Right lobe of liver (tissue), 6 donors: ENCODE measurements around the gene PROM2. TPM values are rescaled to one million over a fixed set of nuclear protein-coding genes. Genes with fewer than 3 reads are reported as not detected.

Experiments
- ATAC-seq, 4 donors: fragments of 200-7000 bp; cut with Tn5 transposase; one replicate each; pipeline ENCODE4 v1.9.1; 2020; ENCODE audit warnings: mild to moderate bottlenecking in 4 of 4, moderate library complexity in 4 of 4
- DNase-seq, 3 donors: peaks; one replicate each; pipeline ENCODE4 v3.0.0-alpha.2; 2020
- H3K27ac ChIP-seq, 3 donors: fragments of 200-600 bp; one replicate each; pipeline ENCODE4 v1.8.0; 2022
- H3K27me3 ChIP-seq, 2 donors: fragments of 200-600 bp; one replicate each; pipeline ENCODE4 v1.8.0; 2022
- H3K36me3 ChIP-seq, 4 donors: fragments of 200-600 bp; sonication (generic) in 1 of 4; one replicate each; pipeline versions ENCODE4 v1.5.1 to v1.8.0; 2017 to 2022; ENCODE audit warnings: control low read depth in 1 of 4
- H3K4me1 ChIP-seq, 4 donors: fragments of 200-600 bp; sonication (generic) in 1 of 4; one replicate each; pipeline versions ENCODE4 v1.5.1 to v1.8.0; 2017 to 2022; ENCODE audit warnings: control low read depth in 1 of 4
- H3K4me3 ChIP-seq, 3 donors: fragments of 200-600 bp; one replicate each; pipeline ENCODE4 v1.8.0; 2022
- H3K9me3 ChIP-seq, 4 donors: fragments of 200-600 bp; sonication (generic) in 1 of 4; one replicate each; pipeline versions ENCODE4 v1.5.1 to v1.8.0; 2017 to 2022; ENCODE audit warnings: control low read depth in 1 of 4
- POLR2A ChIP-seq: fragments of 450-650 bp; IDR thresholded peaks from one replicate; pipeline ENCODE4 v1.6.1; 2017; ENCODE audit warnings: antibody characterized with exemption, mild to moderate bottlenecking
- WGBS: methylation state at CpG from one replicate; pipeline ENCODE4 v1.1.6; 2018; ENCODE audit warnings: low coverage, low lambda C conversion rate; ENCODE audit not compliant: insufficient coverage; ENCODE audit errors: missing lambda C conversion rate; 5-methylcytosine and 5-hydroxymethylcytosine counted together
- intact Hi-C, 2 donors: fragments of 100-400 bp; cut with DNase I; formaldehyde crosslinking; loops; one replicate each; pipeline versions ENCODE4 v1.11.2 to v1.14.1; 2022
- total RNA-seq, 6 experiments: library from RNA; depleted of rRNA in 2 of 6; stranded (reverse); fragments of >200 nt in 2 of 6; fragmentation: NEBNext Ultra II Directional in 3 of 6; extraction: Animal tissue kit (Norgen Biotek cat#: 25700) in 3 of 6; gene quantifications; one replicate each; pipeline versions ENCODE4 v1.1.0 to v1.2.4, GENCODE V29; 2016 to 2023
- TF ChIP-seq, protein P1 (sequence below), 4 donors: fragments of 200-600 bp in 3 of 4; fragments of 450-650 bp in 1 of 4; IDR thresholded peaks; one replicate each; pipeline versions ENCODE4 v1.5.1 to v1.8.0; 2016 to 2022; ENCODE audit warnings: antibody characterized with exemption in 4 of 4, mild to moderate bottlenecking in 2 of 4
- donor health status: DM: no; HTN: yes; CAD: no.
- donor health status: DM: no; HTN: no; CAD: no.
- donor health status: DM: no; HTN: no; CAD: no.
- donor health status: DM: no; HTN: yes; CAD: no.
- donor health status: DM: no; HTN: yes; CAD: no.

PROM2 gene
- total RNA-seq, 6 experiments from 2014 or later = 0.06 to 0.64 (median 0.43) TPM

DNA sequence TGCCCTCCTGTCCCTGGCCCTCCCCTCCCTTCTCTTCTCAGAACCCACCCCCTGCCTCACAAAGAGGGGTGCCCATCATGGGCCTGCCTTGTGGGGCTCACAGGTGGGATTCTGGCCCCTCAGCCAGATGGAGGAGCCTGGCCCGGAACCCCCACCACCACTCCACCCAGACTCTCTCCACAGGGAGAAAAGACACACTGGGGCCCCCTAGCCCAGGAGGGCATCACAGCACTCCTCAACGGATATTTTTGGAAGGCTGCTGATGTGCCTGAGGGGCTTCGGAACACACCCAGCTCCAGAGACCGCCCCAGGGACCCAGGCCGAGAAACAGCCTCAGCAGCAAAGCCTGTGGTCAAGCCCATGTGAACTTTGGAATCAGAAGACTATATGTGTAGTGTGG lies 32.8 kb downstream of the PROM2 start:
- ATAC-seq (no peak), DNase-seq (no peak)
- no peaks in the 10 kb centered on the region for H3K9me3 ChIP-seq
- no peak overlapping the region for H3K27ac ChIP-seq
- no CpG with 5 or more reads among the region's 5 CpGs for WGBS
- H3K4me3 ChIP-seq = no peak overlapping the region
- H3K27me3 ChIP-seq = no peaks in the 10 kb centered on the region
- no peak for TF ChIP-seq POLR2A
- TF ChIP-seq, protein P1, sequence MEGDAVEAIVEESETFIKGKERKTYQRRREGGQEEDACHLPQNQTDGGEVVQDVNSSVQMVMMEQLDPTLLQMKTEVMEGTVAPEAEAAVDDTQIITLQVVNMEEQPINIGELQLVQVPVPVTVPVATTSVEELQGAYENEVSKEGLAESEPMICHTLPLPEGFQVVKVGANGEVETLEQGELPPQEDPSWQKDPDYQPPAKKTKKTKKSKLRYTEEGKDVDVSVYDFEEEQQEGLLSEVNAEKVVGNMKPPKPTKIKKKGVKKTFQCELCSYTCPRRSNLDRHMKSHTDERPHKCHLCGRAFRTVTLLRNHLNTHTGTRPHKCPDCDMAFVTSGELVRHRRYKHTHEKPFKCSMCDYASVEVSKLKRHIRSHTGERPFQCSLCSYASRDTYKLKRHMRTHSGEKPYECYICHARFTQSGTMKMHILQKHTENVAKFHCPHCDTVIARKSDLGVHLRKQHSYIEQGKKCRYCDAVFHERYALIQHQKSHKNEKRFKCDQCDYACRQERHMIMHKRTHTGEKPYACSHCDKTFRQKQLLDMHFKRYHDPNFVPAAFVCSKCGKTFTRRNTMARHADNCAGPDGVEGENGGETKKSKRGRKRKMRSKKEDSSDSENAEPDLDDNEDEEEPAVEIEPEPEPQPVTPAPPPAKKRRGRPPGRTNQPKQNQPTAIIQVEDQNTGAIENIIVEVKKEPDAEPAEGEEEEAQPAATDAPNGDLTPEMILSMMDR (IDR thresholded peaks at IDR 0.05) = no peak
- intact Hi-C loops = no loop called here
- peaks cover 0 to 18% (median 8%) of the 10 kb centered on the region in 4 donors for H3K4me1 ChIP-seq
- H3K36me3 ChIP-seq = no peaks in the 10 kb centered on the region

DNA sequence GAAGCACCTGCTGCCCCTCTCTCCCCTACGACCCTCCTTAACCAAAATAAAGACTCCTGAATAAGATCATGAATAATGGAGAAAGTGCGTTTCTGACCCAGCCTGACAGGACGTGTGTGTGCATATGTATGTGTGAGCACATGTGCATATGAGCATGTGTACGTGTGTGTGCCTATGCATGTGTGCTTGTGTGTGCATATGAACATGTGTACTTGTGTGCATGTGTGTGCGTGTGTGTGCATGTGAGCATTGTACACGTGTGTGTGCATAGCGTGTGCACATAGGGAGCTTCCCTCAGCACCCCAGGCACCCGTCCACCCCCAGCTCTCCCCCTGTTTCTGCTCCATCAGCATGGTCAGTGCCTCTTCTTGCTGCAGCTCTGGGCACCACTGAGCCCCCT lies 33.6 kb downstream of the PROM2 start:
- Histone ChIP-seq H3K4me1 (peaks cover 0 to 18% (median 8%) of the 10 kb centered on the region in 4 donors), H3K9me3 (no peaks in the 10 kb centered on the region), H3K36me3 (no peaks in the 10 kb centered on the region), H3K4me3 (no peak overlapping the region), H3K27ac (no peak overlapping the region), H3K27me3 (no peaks in the 10 kb centered on the region)
- DNase-seq (no peak), ATAC-seq (no peak)
- no peak for TF ChIP-seq POLR2A
- TF ChIP-seq, protein P1 (IDR thresholded peaks at IDR 0.05) = no peak
- intact Hi-C loops = no loop called here
- WGBS = 64% methylated on average over 5 of the region's 8 CpGs

DNA sequence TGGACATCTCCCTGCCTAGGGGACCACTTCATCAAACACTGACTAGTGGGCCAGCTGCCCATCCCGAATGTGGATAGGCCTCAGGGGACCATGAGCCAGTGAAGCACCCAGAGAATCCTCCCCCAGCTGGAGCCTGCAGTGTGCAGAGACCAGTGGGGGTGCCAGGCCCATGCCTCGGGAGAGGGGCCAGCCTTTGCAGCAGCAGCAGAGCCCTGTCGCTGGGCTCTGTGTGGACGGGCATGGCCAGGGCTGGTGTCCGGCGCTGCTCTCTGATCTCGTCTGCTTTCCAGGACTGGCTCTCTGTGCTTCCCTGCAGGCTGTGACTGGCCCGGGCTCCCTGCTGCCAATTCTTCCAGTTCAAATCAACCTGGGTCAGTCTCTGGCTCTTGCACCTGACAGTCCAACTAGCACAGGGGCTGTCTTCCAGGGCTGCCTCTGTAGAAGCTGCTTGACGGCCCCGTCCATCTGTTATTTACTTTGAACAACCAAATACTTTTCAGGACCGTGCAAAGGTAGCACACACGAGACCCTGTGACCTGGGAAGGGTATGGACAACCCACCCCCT lies 34.3 kb downstream of the PROM2 start:
- Histone ChIP-seq H3K9me3 (no peaks in the 10 kb centered on the region), H3K4me1 (peaks cover 0 to 18% (median 8%) of the 10 kb centered on the region in 4 donors), H3K36me3 (no peaks in the 10 kb centered on the region), H3K4me3 (no peak overlapping the region), H3K27ac (no peak overlapping the region), H3K27me3 (no peaks in the 10 kb centered on the region)
- WGBS = 71% methylated on average over 4 of the region's 12 CpGs
- no peak for ATAC-seq
- no peak for DNase-seq
- TF ChIP-seq, protein P1 (IDR thresholded peaks at IDR 0.05) = no peak
- TF ChIP-seq POLR2A = no peak
- intact Hi-C loops = no loop called here

GRCh38 chr2:95309599-95309998 lies 35.4 kb downstream of the PROM2 start:
- ATAC-seq = no peak
- Histone ChIP-seq H3K9me3 (no peaks in the 10 kb centered on the region), H3K4me1 (peaks cover 0 to 13% (median 5%) of the 10 kb centered on the region in 4 donors), H3K4me3 (no peak overlapping the region), H3K27ac (no peak overlapping the region), H3K36me3 (no peaks in the 10 kb centered on the region), H3K27me3 (no peaks in the 10 kb centered on the region)
- intact Hi-C loops = no loop called here
- no peak for DNase-seq
- 90% methylated on average over 8 of the region's 8 CpGs for WGBS
- no peak for TF ChIP-seq POLR2A
- TF ChIP-seq, protein P1 (IDR thresholded peaks at IDR 0.05) = no peak
